SK-N-SH (cell line): ENCODE results near the gene JAZF1. TPM values are rescaled to one million over a fixed set of nuclear protein-coding genes. Genes with fewer than 3 reads are reported as not detected.

Experiments used
- CTCF ChIA-PET: fragments of 300-600, 350-600 bp; formaldehyde crosslinking; extraction: SDS; loops from one replicate; lab custom pipeline; 2021; lab: Yijun Ruan, JAX
- POLR2A ChIA-PET: fragments of 350-600 bp; sonication (Branson Sonifier 250); formaldehyde crosslinking; extraction: SDS; loops from one replicate; lab custom pipeline; 2020; ENCODE audit warnings: antibody characterized with exemption, inconsistent platforms; lab: Yijun Ruan, JAX
- DNase-seq: peaks from one replicate; pipeline ENCODE4 v3.0.0; 2012
- H2AFZ ChIP-seq: fragments of 200-600 bp; sonication (generic); 2 replicates; pipeline ENCODE4 v1.8.1; 2016; ENCODE audit warnings: antibody characterized with exemption, mild to moderate bottlenecking, low read depth
- H3F3A ChIP-seq: fragments of 200-600 bp; sonication (generic); replicated peaks from 2 replicates; pipeline ENCODE3; 2016; ENCODE audit warnings: antibody characterized with exemption, mild to moderate bottlenecking; ENCODE audit not compliant: insufficient read depth
- H3K27ac ChIP-seq, 2 experiments: fragments of 200-500 bp in 1 of 2; fragments of 200-600 bp in 1 of 2; sonication (Bioruptor generic) in 1 of 2; sonication (generic), shearing (Covaris generic) in 1 of 2; 2 replicates each; pipeline versions ENCODE4 v1.5.1 to v1.6.1; 2014 to 2016; ENCODE audit warnings: low read depth in 2 of 2, inconsistent platforms in 1 of 2, low read length in 1 of 2, mild to moderate bottlenecking in 1 of 2, mixed read lengths in 1 of 2
- H3K27me3 ChIP-seq: fragments of 200-600 bp; sonication (generic), shearing (Covaris generic); 2 replicates; pipeline ENCODE4 v1.6.1; 2016; ENCODE audit warnings: mixed run types; ENCODE audit not compliant: insufficient read depth
- H3K36me3 ChIP-seq, 2 experiments: fragments of 200-500 bp in 1 of 2; fragments of 200-600 bp in 1 of 2; sonication (Bioruptor generic) in 1 of 2; sonication (generic) in 1 of 2; replicated peaks in 1 of 2; 2 replicates each; pipeline versions ENCODE3 to v1.5.1; 2014 to 2016; ENCODE audit warnings: low read length in 1 of 2, mild to moderate bottlenecking in 1 of 2; ENCODE audit not compliant: insufficient read depth in 2 of 2, control insufficient read depth in 1 of 2
- H3K4me1 ChIP-seq, 2 experiments: fragments of 200-500 bp in 1 of 2; fragments of 200-600 bp in 1 of 2; sonication (Bioruptor generic) in 1 of 2; sonication (generic), shearing (Covaris generic) in 1 of 2; 2 replicates each; pipeline versions ENCODE4 v1.5.1 to v1.6.1; 2014 to 2016; ENCODE audit warnings: low read depth in 1 of 2, low read length in 1 of 2, mixed run types in 1 of 2; ENCODE audit not compliant: insufficient read depth in 2 of 2, control insufficient read depth in 1 of 2
- H3K4me2 ChIP-seq: fragments of 200-600 bp; sonication (generic), shearing (Covaris generic); 2 replicates; pipeline ENCODE4 v1.6.1; 2017; ENCODE audit warnings: mixed run types
- H3K4me3 ChIP-seq, 2 experiments: fragments of 200-500 bp in 1 of 2; fragments of 200-600 bp in 1 of 2; sonication (Bioruptor generic) in 1 of 2; sonication (generic), shearing (Covaris generic) in 1 of 2; 2 replicates each; pipeline versions ENCODE4 v1.5.1 to v1.8.1; 2014 to 2016; ENCODE audit warnings: low read depth in 2 of 2, inconsistent platforms in 1 of 2, low read length in 1 of 2, mild to moderate bottlenecking in 1 of 2, mixed read lengths in 1 of 2, moderate library complexity in 1 of 2
- H3K79me2 ChIP-seq: fragments of 200-600 bp; sonication (generic); 2 replicates; pipeline ENCODE4 v1.8.1; 2017; ENCODE audit warnings: mild to moderate bottlenecking; ENCODE audit not compliant: insufficient read depth
- H3K9ac ChIP-seq: fragments of 200-600 bp; sonication (generic); 2 replicates; pipeline ENCODE4 v1.6.1; 2017; ENCODE audit warnings: mixed run types
- H3K9me2 ChIP-seq: fragments of 200-600 bp; sonication (generic); 2 replicates; pipeline ENCODE4 v1.6.1; 2017; ENCODE audit warnings: mixed run types
- H3K9me3 ChIP-seq: fragments of 200-600 bp; sonication (generic); 2 replicates; pipeline ENCODE4 v1.6.1; 2017; ENCODE audit warnings: mixed run types, mild to moderate bottlenecking, moderate library complexity
- H4K20me1 ChIP-seq: fragments of 200-600 bp; sonication (generic); 2 replicates; pipeline ENCODE4 v1.6.1; 2017; ENCODE audit warnings: mild to moderate bottlenecking, mixed run types; ENCODE audit not compliant: insufficient read depth
- EP300 ChIP-seq, 2 experiments: IDR thresholded peaks; 2 replicates each; pipeline versions ENCODE4 v1.4.0 to v1.6.1; 2012; ENCODE audit warnings: borderline replicate concordance in 1 of 2, low read depth in 1 of 2, low read length in 1 of 2
- EZH2phosphoT487 ChIP-seq: fragments of 200-600 bp; sonication (generic); IDR thresholded peaks from 2 replicates; pipeline ENCODE4 v1.6.1; 2017; ENCODE audit warnings: low read depth, mixed run types, mild to moderate bottlenecking, antibody characterized with exemption, moderate library complexity, borderline replicate concordance
- FOSL2 ChIP-seq: IDR thresholded peaks from 2 replicates; pipeline ENCODE4 v1.4.0; 2012; ENCODE audit warnings: low read depth, mild to moderate bottlenecking, moderate library complexity, borderline replicate concordance
- GATA2 ChIP-seq: sonication (generic); formaldehyde crosslinking; IDR thresholded peaks from 2 replicates; pipeline ENCODE4 v1.5.0; 2020; ENCODE audit warnings: mild to moderate bottlenecking, missing genetic modification reagents
- NFIC ChIP-seq: IDR thresholded peaks from 2 replicates; pipeline ENCODE4 v1.4.0; 2012; ENCODE audit warnings: borderline replicate concordance
- NRF1 ChIP-seq: IDR thresholded peaks from 2 replicates; pipeline ENCODE4 v1.6.1; 2012; ENCODE audit warnings: low read depth, mild to moderate bottlenecking, low read length
- RCOR1 ChIP-seq: fragments of 150-350 bp; IDR thresholded peaks from 2 replicates; pipeline ENCODE4 v1.6.1; 2017; ENCODE audit warnings: antibody characterized with exemption, low read length
- TAF1 ChIP-seq: IDR thresholded peaks from 2 replicates; pipeline ENCODE4 v1.6.1; 2012; ENCODE audit warnings: low read depth, mild to moderate bottlenecking, low read length, moderate library complexity, borderline replicate concordance
- WGBS: methylation state at CpG from one replicate; pipeline ENCODE4 v1.1.6; 2017; ENCODE audit warnings: low lambda C conversion rate; 5-methylcytosine and 5-hydroxymethylcytosine counted together
- polyA plus RNA-seq, 3 experiments: library from polyadenylated mRNA; depleted of rRNA; stranded (reverse); fragments of >200 nt; gene quantifications; 2 replicates each; pipeline ENCODE4 v1.2.3, GENCODE V29; 2012
- TF ChIP-seq, protein P1 (sequence below): IDR thresholded peaks from 2 replicates; pipeline ENCODE4 v1.6.1; 2012; ENCODE audit warnings: mild to moderate bottlenecking, low read depth, low read length, moderate library complexity
- TF ChIP-seq, protein P2 (sequence below): fragments of 200-600 bp; sonication (generic); IDR thresholded peaks from 2 replicates; pipeline ENCODE4 v1.6.1; 2017; ENCODE audit warnings: antibody characterized with exemption, mild to moderate bottlenecking, moderate library complexity
- TF ChIP-seq, protein P3 (sequence below): IDR thresholded peaks from 2 replicates; pipeline ENCODE4 v1.4.0; 2012; ENCODE audit warnings: low read depth

Gene JAZF1
- polyA plus RNA-seq, 1 of the 3 experiments (the other 2 are of a cell fraction): 1.7 TPM

DNA sequence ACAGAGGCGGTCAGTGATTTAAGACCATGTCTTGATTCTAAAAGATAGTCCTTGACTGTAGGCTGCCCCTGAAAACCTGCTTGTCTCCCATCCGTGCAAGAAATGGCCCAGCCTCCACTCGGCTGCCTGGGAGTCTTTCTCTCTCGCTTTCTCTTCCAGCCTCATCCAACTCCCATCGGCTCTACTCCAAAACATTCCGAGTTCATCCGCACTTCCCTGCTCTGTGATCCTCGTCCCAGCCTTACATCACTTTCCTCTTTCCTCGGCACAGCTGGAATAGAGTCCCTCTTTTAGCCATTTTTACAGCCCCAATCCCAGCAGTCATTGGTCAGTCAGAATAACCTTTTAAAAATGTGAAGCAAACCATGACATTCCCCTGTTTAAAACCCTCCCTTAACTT is 305.5 kb downstream of the JAZF1 start:
- peaks cover 7 to 10% of the 10 kb centered on the region in 2 experiments for H3K4me1 ChIP-seq
- no peak overlapping the region for H3K27ac ChIP-seq
- no peak overlapping the region for H2AFZ ChIP-seq
- no peaks in the 10 kb centered on the region for H3K9me2 ChIP-seq
- H3K9me3 ChIP-seq: no peaks in the 10 kb centered on the region
- ChIA-PET POLR2A (no interaction called here), CTCF (interaction anchor here (0.8 kb wide), 1 partner anchor 30 kb away, joined by 5 read pairs; no protein-coding TSS in a partner anchor)
- 96% methylated on average over 9 of the region's 9 CpGs for WGBS
- no peaks in the 10 kb centered on the region for H4K20me1 ChIP-seq
- no peak overlapping the region for H3K4me3 ChIP-seq
- no peaks in the 10 kb centered on the region for H3F3A ChIP-seq
- H3K27me3 ChIP-seq: no peaks in the 10 kb centered on the region
- H3K36me3 ChIP-seq: no peaks in the 10 kb centered on the region
- no peak overlapping the region for H3K9ac ChIP-seq
- DNase-seq: no peak
- no peak for TF ChIP-seq FOSL2
- TF ChIP-seq, protein P1, sequence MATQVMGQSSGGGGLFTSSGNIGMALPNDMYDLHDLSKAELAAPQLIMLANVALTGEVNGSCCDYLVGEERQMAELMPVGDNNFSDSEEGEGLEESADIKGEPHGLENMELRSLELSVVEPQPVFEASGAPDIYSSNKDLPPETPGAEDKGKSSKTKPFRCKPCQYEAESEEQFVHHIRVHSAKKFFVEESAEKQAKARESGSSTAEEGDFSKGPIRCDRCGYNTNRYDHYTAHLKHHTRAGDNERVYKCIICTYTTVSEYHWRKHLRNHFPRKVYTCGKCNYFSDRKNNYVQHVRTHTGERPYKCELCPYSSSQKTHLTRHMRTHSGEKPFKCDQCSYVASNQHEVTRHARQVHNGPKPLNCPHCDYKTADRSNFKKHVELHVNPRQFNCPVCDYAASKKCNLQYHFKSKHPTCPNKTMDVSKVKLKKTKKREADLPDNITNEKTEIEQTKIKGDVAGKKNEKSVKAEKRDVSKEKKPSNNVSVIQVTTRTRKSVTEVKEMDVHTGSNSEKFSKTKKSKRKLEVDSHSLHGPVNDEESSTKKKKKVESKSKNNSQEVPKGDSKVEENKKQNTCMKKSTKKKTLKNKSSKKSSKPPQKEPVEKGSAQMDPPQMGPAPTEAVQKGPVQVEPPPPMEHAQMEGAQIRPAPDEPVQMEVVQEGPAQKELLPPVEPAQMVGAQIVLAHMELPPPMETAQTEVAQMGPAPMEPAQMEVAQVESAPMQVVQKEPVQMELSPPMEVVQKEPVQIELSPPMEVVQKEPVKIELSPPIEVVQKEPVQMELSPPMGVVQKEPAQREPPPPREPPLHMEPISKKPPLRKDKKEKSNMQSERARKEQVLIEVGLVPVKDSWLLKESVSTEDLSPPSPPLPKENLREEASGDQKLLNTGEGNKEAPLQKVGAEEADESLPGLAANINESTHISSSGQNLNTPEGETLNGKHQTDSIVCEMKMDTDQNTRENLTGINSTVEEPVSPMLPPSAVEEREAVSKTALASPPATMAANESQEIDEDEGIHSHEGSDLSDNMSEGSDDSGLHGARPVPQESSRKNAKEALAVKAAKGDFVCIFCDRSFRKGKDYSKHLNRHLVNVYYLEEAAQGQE: no peak
- TF ChIP-seq EZH2phosphoT487: no peak
- TF ChIP-seq TAF1: no peak
- no peak for TF ChIP-seq GATA2 (CRISPR knock-in tag)
- TF ChIP-seq, protein P2, sequence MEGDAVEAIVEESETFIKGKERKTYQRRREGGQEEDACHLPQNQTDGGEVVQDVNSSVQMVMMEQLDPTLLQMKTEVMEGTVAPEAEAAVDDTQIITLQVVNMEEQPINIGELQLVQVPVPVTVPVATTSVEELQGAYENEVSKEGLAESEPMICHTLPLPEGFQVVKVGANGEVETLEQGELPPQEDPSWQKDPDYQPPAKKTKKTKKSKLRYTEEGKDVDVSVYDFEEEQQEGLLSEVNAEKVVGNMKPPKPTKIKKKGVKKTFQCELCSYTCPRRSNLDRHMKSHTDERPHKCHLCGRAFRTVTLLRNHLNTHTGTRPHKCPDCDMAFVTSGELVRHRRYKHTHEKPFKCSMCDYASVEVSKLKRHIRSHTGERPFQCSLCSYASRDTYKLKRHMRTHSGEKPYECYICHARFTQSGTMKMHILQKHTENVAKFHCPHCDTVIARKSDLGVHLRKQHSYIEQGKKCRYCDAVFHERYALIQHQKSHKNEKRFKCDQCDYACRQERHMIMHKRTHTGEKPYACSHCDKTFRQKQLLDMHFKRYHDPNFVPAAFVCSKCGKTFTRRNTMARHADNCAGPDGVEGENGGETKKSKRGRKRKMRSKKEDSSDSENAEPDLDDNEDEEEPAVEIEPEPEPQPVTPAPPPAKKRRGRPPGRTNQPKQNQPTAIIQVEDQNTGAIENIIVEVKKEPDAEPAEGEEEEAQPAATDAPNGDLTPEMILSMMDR: no peak
- no peak for TF ChIP-seq NRF1
- TF ChIP-seq, protein P3, sequence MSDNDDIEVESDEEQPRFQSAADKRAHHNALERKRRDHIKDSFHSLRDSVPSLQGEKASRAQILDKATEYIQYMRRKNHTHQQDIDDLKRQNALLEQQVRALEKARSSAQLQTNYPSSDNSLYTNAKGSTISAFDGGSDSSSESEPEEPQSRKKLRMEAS: no peak
- TF ChIP-seq NFIC: no peak
- no peak for TF ChIP-seq RCOR1
- no peak for TF ChIP-seq EP300 (IDR thresholded peaks at IDR 0.05; ENCODE audit: borderline replicate concordance in 1 of 2, low read depth in 1 of 2, low read length in 1 of 2)
- no peak overlapping the region for H3K4me2 ChIP-seq
- no peaks in the 10 kb centered on the region for H3K79me2 ChIP-seq
